ENCODE measurements around the gene SYT3.
"Not testable (repeated sequence)": the region's sequence is repeated elsewhere in the genome, so short reads cannot be mapped to it uniquely, and the experiment has no call there.

- not testable (repeated sequence) for TF ChIP-seq TARDBP (IDR thresholded peaks at IDR 0.05); SUZ12 (IDR thresholded peaks at IDR 0.05); NFRKB (IDR thresholded peaks at IDR 0.05); FOXA1 (IDR thresholded peaks at IDR 0.05); FOXK2 (IDR thresholded peaks at IDR 0.05); FOXM1 (IDR thresholded peaks at IDR 0.05; ENCODE audit: borderline replicate concordance)
- TF ChIP-seq, protein P1, sequence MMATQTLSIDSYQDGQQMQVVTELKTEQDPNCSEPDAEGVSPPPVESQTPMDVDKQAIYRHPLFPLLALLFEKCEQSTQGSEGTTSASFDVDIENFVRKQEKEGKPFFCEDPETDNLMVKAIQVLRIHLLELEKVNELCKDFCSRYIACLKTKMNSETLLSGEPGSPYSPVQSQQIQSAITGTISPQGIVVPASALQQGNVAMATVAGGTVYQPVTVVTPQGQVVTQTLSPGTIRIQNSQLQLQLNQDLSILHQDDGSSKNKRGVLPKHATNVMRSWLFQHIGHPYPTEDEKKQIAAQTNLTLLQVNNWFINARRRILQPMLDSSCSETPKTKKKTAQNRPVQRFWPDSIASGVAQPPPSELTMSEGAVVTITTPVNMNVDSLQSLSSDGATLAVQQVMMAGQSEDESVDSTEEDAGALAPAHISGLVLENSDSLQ (IDR thresholded peaks at IDR 0.05): not testable (repeated sequence)
Observed at GRCh38 chr19:50620394-50620906, 19.2 kb downstream of the SYT3 start.

Data from HEK293T (cell line).